ENCODE measurements around the gene GATM. TPM values are rescaled to one million over a fixed set of nuclear protein-coding genes. Genes with fewer than 3 reads are reported as not detected.

GATM gene
- total and polyA plus RNA-seq, 12 donors = 3.6 to 73.2 (median 25.8) TPM

GRCh38 chr15:45394681-45395080 lies 16.3 kb upstream of the GATM start:
- no peak for DNase-seq
- H3K4me1 ChIP-seq (replicated peaks in 1 of 2) = no peaks in the 10 kb centered on the region
- TF ChIP-seq POLR2A (IDR thresholded peaks at IDR 0.05) = no peak
- TF ChIP-seq, protein P1, sequence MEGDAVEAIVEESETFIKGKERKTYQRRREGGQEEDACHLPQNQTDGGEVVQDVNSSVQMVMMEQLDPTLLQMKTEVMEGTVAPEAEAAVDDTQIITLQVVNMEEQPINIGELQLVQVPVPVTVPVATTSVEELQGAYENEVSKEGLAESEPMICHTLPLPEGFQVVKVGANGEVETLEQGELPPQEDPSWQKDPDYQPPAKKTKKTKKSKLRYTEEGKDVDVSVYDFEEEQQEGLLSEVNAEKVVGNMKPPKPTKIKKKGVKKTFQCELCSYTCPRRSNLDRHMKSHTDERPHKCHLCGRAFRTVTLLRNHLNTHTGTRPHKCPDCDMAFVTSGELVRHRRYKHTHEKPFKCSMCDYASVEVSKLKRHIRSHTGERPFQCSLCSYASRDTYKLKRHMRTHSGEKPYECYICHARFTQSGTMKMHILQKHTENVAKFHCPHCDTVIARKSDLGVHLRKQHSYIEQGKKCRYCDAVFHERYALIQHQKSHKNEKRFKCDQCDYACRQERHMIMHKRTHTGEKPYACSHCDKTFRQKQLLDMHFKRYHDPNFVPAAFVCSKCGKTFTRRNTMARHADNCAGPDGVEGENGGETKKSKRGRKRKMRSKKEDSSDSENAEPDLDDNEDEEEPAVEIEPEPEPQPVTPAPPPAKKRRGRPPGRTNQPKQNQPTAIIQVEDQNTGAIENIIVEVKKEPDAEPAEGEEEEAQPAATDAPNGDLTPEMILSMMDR (IDR thresholded peaks at IDR 0.05) = no peak
- H3K36me3 ChIP-seq (replicated peaks in 1 of 2) = no peaks in the 10 kb centered on the region
- H3K9me3 ChIP-seq (replicated peaks in 1 of 3) = no peaks in the 10 kb centered on the region
- H3K4me3 ChIP-seq = no peak overlapping the region
- 80 to 88% (median 83%) methylated on average over 2 of the region's 2 CpGs for WGBS, 4 donors
- intact Hi-C loops (cut with DNase I) = loop anchor here (10.0 kb wide), 3 partner anchors 80 to 230 kb away; no protein-coding TSS in a partner anchor
- no peaks in the 10 kb centered on the region for H3K27me3 ChIP-seq
- no peak overlapping the region for H3K27ac ChIP-seq

DNA sequence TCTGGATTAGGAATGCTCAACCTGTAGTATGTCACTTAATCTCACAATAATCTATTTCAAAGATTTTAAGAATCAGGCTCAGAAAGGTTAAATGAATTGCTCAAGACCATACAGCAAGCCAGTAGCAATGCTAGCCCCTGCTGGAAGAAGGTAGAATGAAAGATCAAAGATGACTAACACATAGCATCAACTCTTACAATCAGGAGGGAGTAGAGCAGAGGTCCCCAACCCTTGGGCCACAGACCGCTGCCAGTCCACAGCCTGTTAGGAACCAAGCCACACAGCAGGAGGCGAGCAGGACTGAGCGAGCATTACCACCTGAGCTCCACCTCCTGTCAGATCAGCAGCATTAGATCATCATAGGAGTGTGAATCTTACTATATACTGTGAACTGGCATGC lies 15.5 kb upstream of the GATM start:
- Histone ChIP-seq H3K27ac (no peak overlapping the region), H3K27me3 (no peaks in the 10 kb centered on the region), H3K36me3 (replicated peaks in 1 of 2) (no peaks in the 10 kb centered on the region), H3K4me3 (no peak overlapping the region), H3K4me1 (replicated peaks in 1 of 2) (no peaks in the 10 kb centered on the region), H3K9me3 (replicated peaks in 1 of 3) (no peaks in the 10 kb centered on the region)
- 80 to 96% (median 85%) methylated on average over 1 to 3 of the region's 3 CpGs for WGBS, 4 donors
- no peak for TF ChIP-seq POLR2A (IDR thresholded peaks at IDR 0.05)
- TF ChIP-seq, protein P1 (IDR thresholded peaks at IDR 0.05) = peak in 1 of 6 experiments; percentile 8
- intact Hi-C loops (cut with DNase I) = loop anchor here (10.0 kb wide), 3 partner anchors 79 to 229 kb away; no protein-coding TSS in a partner anchor
- DNase-seq = no peak

DNA sequence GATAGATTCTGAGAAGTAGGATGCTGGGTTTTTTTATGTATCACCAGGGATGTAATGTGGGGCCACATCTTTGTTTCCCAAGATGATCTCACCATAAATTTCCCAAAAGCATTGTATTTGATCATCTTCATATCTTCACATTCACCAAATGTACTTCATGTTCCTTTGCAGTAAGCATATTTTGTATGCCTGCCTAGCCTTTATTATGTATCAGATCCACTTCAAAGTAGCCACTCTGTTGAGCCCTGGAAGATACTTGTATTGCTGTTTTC lies 14.2 kb upstream of the GATM start:
- intact Hi-C loops (cut with DNase I) = loop anchor here (10.0 kb wide), 3 partner anchors 78 to 228 kb away; no protein-coding TSS in a partner anchor
- Histone ChIP-seq H3K27ac (peak overlapping the region in 1 of 5 donors; percentile 46), H3K9me3 (replicated peaks in 1 of 3) (no peaks in the 10 kb centered on the region), H3K27me3 (no peaks in the 10 kb centered on the region), H3K4me3 (no peak overlapping the region), H3K36me3 (replicated peaks in 1 of 2) (no peaks in the 10 kb centered on the region), H3K4me1 (replicated peaks in 1 of 2) (peaks cover 0 to 5% of the 10 kb centered on the region in 2 donors)
- TF ChIP-seq, protein P1 (IDR thresholded peaks at IDR 0.05) = no peak
- TF ChIP-seq POLR2A (IDR thresholded peaks at IDR 0.05) = no peak
- no peak for DNase-seq

GRCh38 chr15:45391746-45392583 lies 13.6 kb upstream of the GATM start:
- H3K9me3 ChIP-seq (replicated peaks in 1 of 3) = no peaks in the 10 kb centered on the region
- intact Hi-C loops (cut with DNase I) = loop anchor here (10.0 kb wide), 3 partner anchors 77 to 227 kb away; no protein-coding TSS in a partner anchor
- peak overlapping the region in 2 of 5 donors; percentile 39 to 46 for H3K27ac ChIP-seq
- no peaks in the 10 kb centered on the region for H3K27me3 ChIP-seq
- TF ChIP-seq POLR2A (IDR thresholded peaks at IDR 0.05) = no peak
- TF ChIP-seq, protein P1 (IDR thresholded peaks at IDR 0.05) = no peak
- no peak overlapping the region for H3K4me3 ChIP-seq
- H3K4me1 ChIP-seq (replicated peaks in 1 of 2) = peaks cover 0 to 10% of the 10 kb centered on the region in 2 donors
- H3K36me3 ChIP-seq (replicated peaks in 1 of 2) = no peaks in the 10 kb centered on the region
- WGBS, 4 donors = 61 to 78% (median 67%) methylated on average over 7 of the region's 7 CpGs
- peak in 1 of 7 donors; percentile 12 for DNase-seq

Data from adrenal gland (tissue), 12 donors.